GM12864 (cell line): Measurements from ENCODE around the gene PPARA.

Experiments used
- DNase-seq: peaks from one replicate; pipeline ENCODE4 v3.0.0-alpha.2; 2011; ENCODE audit warnings: low read depth
- H3K4me3 ChIP-seq: 2 replicates; pipeline ENCODE4 v1.5.1; 2011; ENCODE audit warnings: mild to moderate bottlenecking, low read depth, low read length, control low read depth
- CTCF ChIP-seq: IDR thresholded peaks from 2 replicates; pipeline ENCODE4 v1.5.1; 2011; ENCODE audit warnings: low read depth, mild to moderate bottlenecking, moderate library complexity, low read length, control low read depth, inconsistent platforms; ENCODE audit errors: missing control alignments

Gene PPARA

DNA sequence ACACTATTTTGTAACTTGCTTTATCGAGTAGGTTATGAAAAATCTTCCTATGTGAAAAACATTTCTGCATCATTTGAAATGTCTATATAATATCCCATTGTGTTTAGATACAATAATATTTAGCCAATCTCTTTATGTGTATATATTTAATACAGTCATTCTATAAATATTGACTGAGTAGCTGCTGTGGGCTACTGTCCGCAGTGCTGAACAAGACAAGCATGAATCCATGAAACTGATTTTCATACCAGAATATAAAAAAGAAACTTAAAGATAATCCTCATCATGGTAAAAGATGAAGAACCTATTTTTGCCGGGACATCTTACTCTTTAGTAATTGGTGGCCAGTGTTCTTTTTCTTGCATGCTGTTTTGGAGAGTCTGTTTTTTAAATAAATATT is 3.6 kb downstream of the PPARA start:
- TF ChIP-seq CTCF: no peak
- no peak overlapping the region for H3K4me3 ChIP-seq
- no peak for DNase-seq

DNA sequence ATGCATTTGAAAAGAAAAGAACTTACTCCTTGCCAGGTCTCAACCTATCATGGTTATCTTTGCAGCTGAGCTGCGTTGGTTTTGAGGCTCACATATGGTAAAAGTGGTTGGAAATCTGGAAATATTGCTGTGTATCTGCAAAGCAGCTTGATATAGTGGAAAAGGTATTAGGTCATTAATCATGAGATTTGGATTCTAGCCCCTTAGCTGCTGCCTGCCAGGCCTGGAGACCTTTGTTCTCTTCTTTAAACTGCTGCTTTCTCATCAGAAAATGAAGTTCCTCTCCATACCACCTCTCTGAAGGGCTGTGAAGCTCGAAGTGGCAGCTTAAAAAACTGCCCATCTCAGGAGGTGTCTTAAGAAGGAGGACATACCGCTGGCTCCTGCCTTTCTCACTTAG is 5.7 kb downstream of the PPARA start:
- H3K4me3 ChIP-seq: no peak overlapping the region
- no peak for DNase-seq
- no peak for TF ChIP-seq CTCF

GRCh38 chr22:46158283-46158682 is 8.0 kb downstream of the PPARA start:
- DNase-seq: no peak
- TF ChIP-seq CTCF: no peak
- no peak overlapping the region for H3K4me3 ChIP-seq

DNA sequence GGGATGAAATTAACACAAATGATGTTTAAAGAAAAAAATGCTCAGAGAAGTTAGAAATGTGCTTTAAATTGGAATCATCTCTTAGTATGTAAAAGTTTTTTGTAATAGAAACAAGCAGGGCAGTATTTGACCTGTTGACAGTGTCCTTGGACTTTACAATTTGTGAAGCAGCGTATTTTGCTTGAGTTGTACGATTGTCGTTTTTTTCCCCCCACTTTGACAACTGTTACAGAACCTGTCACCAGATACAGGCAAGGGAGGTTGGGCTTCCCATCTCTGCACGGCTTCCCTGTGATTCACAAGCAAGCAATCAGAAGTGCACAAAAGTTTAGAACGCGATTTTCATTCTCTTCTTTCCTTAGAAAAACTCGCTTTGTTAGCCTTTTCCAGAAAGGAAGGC is 8.9 kb downstream of the PPARA start:
- no peak for DNase-seq
- no peak overlapping the region for H3K4me3 ChIP-seq
- no peak for TF ChIP-seq CTCF

DNA sequence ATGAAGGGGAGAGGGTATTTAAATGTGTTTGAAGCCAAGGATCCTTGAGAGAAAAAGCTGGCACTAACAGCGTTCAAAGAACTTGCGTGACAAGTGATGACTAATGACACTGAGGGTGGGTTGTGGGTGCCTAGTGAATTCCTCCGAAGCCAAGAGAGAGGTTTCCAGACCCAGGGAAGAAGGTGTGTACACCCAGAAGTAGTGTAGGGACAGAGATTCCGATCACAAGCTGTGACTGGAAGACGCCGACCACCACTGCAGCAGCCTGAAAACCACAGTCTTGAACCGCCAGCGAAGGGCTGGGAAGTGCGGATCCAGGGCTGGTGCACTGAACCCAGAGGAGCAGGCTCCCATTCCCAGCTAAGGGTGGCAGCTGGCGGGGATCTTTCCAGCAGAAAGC is 9.5 kb downstream of the PPARA start:
- no peak for DNase-seq
- H3K4me3 ChIP-seq: no peak overlapping the region
- TF ChIP-seq CTCF: no peak

DNA sequence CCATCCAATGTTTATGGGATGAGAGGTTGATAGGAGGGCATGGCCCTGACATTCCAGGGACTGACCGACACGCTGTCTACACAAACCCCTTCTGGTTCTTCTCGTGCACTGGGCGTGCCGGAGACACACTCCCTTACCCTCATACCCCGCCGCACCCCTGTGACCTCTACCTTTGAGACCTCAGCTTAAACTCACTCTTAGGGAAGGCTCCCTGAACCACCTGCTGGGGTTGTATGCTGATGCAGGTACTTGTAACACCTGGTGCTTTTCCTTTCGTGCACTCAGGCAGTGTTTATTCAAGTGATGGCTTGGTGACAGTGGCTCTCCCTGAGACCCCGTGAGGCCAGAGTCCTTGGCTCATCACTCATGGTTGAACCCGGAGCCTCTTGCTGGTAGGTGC is 12.0 kb downstream of the PPARA start:
- H3K4me3 ChIP-seq: no peak overlapping the region
- no peak for TF ChIP-seq CTCF
- DNase-seq: no peak

- H3K4me3 ChIP-seq: no peak overlapping the region
- no peak for DNase-seq
- TF ChIP-seq CTCF: no peak
These were observed 12.6 kb downstream of the PPARA start for GRCh38 chr22:46162771-46163556.
